ENCODE data around the gene ATP10A. TPM values are rescaled to one million over a fixed set of nuclear protein-coding genes. Genes with fewer than 3 reads are reported as not detected.

ATP10A gene
- total RNA-seq, 1 experiment from 2014 or later, result 0.02 TPM

DNA sequence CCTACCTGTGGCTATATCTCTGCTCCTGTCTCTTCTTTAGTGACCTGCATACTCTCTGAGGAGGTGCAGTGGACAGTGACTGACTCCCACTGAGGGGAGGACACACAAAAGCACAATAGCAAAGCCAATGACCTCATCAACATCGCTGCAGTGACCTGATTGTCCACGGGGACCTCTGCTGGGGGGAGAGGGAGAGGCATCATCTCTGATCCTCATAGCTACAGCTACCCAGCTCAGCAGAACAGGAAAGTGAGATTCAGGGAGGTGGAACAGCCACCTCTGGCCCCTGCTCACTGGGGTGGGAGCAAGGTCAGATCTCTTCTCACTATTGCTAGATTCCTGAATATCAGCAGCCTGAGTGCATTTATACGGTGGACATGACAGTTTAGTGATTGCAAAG lies 179.2 kb downstream of the ATP10A start:
- CTCF ChIA-PET, result no interaction called here
- intact Hi-C loops (cut with micrococcal nuclease), result no loop called here

More for the DNA sequence above, 179.2 kb downstream of the ATP10A start:
- Histone ChIP-seq H3K9ac (ENCODE audit: low read length) (no peak overlapping the region), H3K9me2 (ENCODE audit: insufficient read depth) (no peaks in the 10 kb centered on the region), H3K4me3 (replicated peaks in 1 of 2; ENCODE audit: low read depth in 1 of 2, low read length in 2 of 2) (no peak overlapping the region), H3K4me2 (ENCODE audit: low read length) (no peak overlapping the region), H3K79me2 (ENCODE audit: insufficient read depth, low read length) (no peaks in the 10 kb centered on the region), H3K36me3 (ENCODE audit: control insufficient read depth in 1 of 2, insufficient read depth in 2 of 2, low read length in 2 of 2) (no peaks in the 10 kb centered on the region), H3K9me3 (ENCODE audit: control insufficient read depth in 1 of 2, insufficient read depth in 1 of 2, low read depth in 1 of 2, low read length in 2 of 2) (peaks cover 0 to 27% of the 10 kb centered on the region in 2 experiments; a peak in 2 of 4 replicates), H3K4me1 (ENCODE audit: control insufficient read depth in 1 of 2, insufficient read depth in 2 of 2, low read length in 2 of 2) (no peaks in the 10 kb centered on the region), H2AFZ (ENCODE audit: low read depth, low read length, poor library complexity, severe bottlenecking) (no peak overlapping the region), H3K27me3 (ENCODE audit: insufficient read depth, low read length) (no peaks in the 10 kb centered on the region), H3K27ac (ENCODE audit: low read depth, low read length) (no peak overlapping the region), H4K20me1 (ENCODE audit: insufficient read depth) (no peaks in the 10 kb centered on the region)
- no TSS peak for BruUV-seq (replicated peaks)
- DNase-seq (ENCODE audit: low read depth, low spot score) (no peak), ATAC-seq (no peak)
- TF ChIP-seq EGR1 (IDR thresholded peaks at IDR 0.05; ENCODE audit: low read depth) (no peak), TCF7L2 (IDR thresholded peaks at IDR 0.05; ENCODE audit: borderline replicate concordance, extremely low read depth, insufficient read depth, insufficient read length) (no peak), YY1 (IDR thresholded peaks at IDR 0.05; ENCODE audit: extremely low read depth, insufficient replicate concordance, low read depth, low read length) (no peak), RAD21 (IDR thresholded peaks at IDR 0.05; ENCODE audit: low read depth) (no peak), CBX3 (IDR thresholded peaks at IDR 0.05; ENCODE audit: low read depth) (no peak), POLR2A (IDR thresholded peaks at IDR 0.05; ENCODE audit: borderline replicate concordance, extremely low read depth, insufficient read depth, insufficient read length) (no peak), SIN3A (IDR thresholded peaks at IDR 0.05; ENCODE audit: low read depth) (no peak), EZH2phosphoT487 (IDR thresholded peaks at IDR 0.05; ENCODE audit: borderline replicate concordance) (no peak), ZFX (IDR thresholded peaks at IDR 0.05) (no peak), POLR2AphosphoS5 (IDR thresholded peaks at IDR 0.05; ENCODE audit: low read depth, low read length) (no peak), ZNF274 (IDR thresholded peaks at IDR 0.05; ENCODE audit: low read depth, low read length) (no peak), SRF (IDR thresholded peaks at IDR 0.05; ENCODE audit: low read depth) (no peak), JUND (IDR thresholded peaks at IDR 0.05) (no peak), EZH2 (IDR thresholded peaks at IDR 0.05) (no peak), FOSL1 (IDR thresholded peaks at IDR 0.05; ENCODE audit: low read depth) (no peak)
- TF ChIP-seq, protein P1, sequence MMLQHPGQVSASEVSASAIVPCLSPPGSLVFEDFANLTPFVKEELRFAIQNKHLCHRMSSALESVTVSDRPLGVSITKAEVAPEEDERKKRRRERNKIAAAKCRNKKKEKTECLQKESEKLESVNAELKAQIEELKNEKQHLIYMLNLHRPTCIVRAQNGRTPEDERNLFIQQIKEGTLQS (IDR thresholded peaks at IDR 0.05), result no peak
- TF ChIP-seq, protein P2, sequence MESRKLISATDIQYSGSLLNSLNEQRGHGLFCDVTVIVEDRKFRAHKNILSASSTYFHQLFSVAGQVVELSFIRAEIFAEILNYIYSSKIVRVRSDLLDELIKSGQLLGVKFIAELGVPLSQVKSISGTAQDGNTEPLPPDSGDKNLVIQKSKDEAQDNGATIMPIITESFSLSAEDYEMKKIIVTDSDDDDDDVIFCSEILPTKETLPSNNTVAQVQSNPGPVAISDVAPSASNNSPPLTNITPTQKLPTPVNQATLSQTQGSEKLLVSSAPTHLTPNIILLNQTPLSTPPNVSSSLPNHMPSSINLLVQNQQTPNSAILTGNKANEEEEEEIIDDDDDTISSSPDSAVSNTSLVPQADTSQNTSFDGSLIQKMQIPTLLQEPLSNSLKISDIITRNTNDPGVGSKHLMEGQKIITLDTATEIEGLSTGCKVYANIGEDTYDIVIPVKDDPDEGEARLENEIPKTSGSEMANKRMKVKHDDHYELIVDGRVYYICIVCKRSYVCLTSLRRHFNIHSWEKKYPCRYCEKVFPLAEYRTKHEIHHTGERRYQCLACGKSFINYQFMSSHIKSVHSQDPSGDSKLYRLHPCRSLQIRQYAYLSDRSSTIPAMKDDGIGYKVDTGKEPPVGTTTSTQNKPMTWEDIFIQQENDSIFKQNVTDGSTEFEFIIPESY (IDR thresholded peaks at IDR 0.05; ENCODE audit: extremely low read depth, insufficient replicate concordance, low read length), result no peak
- TF ChIP-seq, protein P3, sequence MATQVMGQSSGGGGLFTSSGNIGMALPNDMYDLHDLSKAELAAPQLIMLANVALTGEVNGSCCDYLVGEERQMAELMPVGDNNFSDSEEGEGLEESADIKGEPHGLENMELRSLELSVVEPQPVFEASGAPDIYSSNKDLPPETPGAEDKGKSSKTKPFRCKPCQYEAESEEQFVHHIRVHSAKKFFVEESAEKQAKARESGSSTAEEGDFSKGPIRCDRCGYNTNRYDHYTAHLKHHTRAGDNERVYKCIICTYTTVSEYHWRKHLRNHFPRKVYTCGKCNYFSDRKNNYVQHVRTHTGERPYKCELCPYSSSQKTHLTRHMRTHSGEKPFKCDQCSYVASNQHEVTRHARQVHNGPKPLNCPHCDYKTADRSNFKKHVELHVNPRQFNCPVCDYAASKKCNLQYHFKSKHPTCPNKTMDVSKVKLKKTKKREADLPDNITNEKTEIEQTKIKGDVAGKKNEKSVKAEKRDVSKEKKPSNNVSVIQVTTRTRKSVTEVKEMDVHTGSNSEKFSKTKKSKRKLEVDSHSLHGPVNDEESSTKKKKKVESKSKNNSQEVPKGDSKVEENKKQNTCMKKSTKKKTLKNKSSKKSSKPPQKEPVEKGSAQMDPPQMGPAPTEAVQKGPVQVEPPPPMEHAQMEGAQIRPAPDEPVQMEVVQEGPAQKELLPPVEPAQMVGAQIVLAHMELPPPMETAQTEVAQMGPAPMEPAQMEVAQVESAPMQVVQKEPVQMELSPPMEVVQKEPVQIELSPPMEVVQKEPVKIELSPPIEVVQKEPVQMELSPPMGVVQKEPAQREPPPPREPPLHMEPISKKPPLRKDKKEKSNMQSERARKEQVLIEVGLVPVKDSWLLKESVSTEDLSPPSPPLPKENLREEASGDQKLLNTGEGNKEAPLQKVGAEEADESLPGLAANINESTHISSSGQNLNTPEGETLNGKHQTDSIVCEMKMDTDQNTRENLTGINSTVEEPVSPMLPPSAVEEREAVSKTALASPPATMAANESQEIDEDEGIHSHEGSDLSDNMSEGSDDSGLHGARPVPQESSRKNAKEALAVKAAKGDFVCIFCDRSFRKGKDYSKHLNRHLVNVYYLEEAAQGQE (IDR thresholded peaks at IDR 0.05; ENCODE audit: low read depth), result no peak
- TF ChIP-seq, protein P4, sequence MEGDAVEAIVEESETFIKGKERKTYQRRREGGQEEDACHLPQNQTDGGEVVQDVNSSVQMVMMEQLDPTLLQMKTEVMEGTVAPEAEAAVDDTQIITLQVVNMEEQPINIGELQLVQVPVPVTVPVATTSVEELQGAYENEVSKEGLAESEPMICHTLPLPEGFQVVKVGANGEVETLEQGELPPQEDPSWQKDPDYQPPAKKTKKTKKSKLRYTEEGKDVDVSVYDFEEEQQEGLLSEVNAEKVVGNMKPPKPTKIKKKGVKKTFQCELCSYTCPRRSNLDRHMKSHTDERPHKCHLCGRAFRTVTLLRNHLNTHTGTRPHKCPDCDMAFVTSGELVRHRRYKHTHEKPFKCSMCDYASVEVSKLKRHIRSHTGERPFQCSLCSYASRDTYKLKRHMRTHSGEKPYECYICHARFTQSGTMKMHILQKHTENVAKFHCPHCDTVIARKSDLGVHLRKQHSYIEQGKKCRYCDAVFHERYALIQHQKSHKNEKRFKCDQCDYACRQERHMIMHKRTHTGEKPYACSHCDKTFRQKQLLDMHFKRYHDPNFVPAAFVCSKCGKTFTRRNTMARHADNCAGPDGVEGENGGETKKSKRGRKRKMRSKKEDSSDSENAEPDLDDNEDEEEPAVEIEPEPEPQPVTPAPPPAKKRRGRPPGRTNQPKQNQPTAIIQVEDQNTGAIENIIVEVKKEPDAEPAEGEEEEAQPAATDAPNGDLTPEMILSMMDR (IDR thresholded peaks at IDR 0.05 in 2 of 3, conservative IDR thresholded peaks at IDR 0.05 in 1 of 3; ENCODE audit: borderline replicate concordance in 1 of 3, insufficient read depth in 1 of 3, low read depth in 2 of 3, low read length in 2 of 3), result no peak
- TF ChIP-seq, protein P5, sequence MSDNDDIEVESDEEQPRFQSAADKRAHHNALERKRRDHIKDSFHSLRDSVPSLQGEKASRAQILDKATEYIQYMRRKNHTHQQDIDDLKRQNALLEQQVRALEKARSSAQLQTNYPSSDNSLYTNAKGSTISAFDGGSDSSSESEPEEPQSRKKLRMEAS (IDR thresholded peaks at IDR 0.05), result no peak
- RAD21 ChIA-PET (ENCODE audit: low non-redundant PET in 1 of 2, low total read pairs in 2 of 2, uncharacterized antibody in 2 of 2, unreplicated experiment in 2 of 2), result no interaction called here
- POLR2A ChIA-PET, result no interaction called here
